Testis (tissue), 3 donors: ENCODE measurements around the gene WNT11. TPM values are rescaled to one million over a fixed set of nuclear protein-coding genes. Genes with fewer than 3 reads are reported as not detected.

Experiments used
- DNase-seq: peaks from one replicate; pipeline ENCODE4 v3.0.0-alpha.2; 2019
- H3K27ac ChIP-seq, 2 donors: fragments of 200-600 bp; sonication (generic); one replicate each; pipeline ENCODE4 v1.5.1; 2019
- H3K27me3 ChIP-seq: fragments of 200-600 bp; sonication (generic); one replicate; pipeline ENCODE4 v1.5.1; 2019
- H3K36me3 ChIP-seq: fragments of 200-600 bp; sonication (generic); one replicate; pipeline ENCODE4 v1.5.1; 2017; ENCODE audit warnings: low read depth; ENCODE audit errors: missing control alignments
- H3K4me1 ChIP-seq: fragments of 200-600 bp; sonication (generic); one replicate; pipeline ENCODE4 v1.5.1; 2019
- H3K4me3 ChIP-seq, 2 donors: fragments of 200-600 bp; sonication (generic); one replicate each; pipeline ENCODE4 v1.5.1; 2017 to 2019
- H3K9me3 ChIP-seq: fragments of 200-600 bp; sonication (generic); one replicate; pipeline ENCODE4 v1.5.1; 2017
- CTCF ChIP-seq, 3 experiments: fragments of 450-650 bp in 2 of 3; fragments of 200-600 bp in 1 of 3; sonication (generic) in 1 of 3; IDR thresholded peaks; one replicate each; pipeline ENCODE4 v1.5.1; 2016 to 2019; ENCODE audit warnings: antibody characterized with exemption in 3 of 3, mild to moderate bottlenecking in 2 of 3, moderate library complexity in 1 of 3
- POLR2A ChIP-seq: fragments of 450-650 bp; IDR thresholded peaks from one replicate; pipeline ENCODE4 v1.6.1; 2017; ENCODE audit warnings: antibody characterized with exemption, mild to moderate bottlenecking, moderate library complexity
- WGBS, 2 donors: methylation state at CpG; one replicate each; pipeline ENCODE4 v1.1.5; 2018; 5-methylcytosine and 5-hydroxymethylcytosine counted together
- intact Hi-C: fragments of 100-400 bp; cut with DNase I; formaldehyde crosslinking; loops from one replicate; pipeline ENCODE4 v1.15.1; 2023; ENCODE audit warnings: low total_unique reads
- polyA plus RNA-seq: library from polyadenylated mRNA; stranded (reverse); fragments of 350-450 nt; fragmentation: Illumina TruSeq; extraction: RNeasy Lipid Tissue Mini Kit (QIAGEN cat#74804); gene quantifications from one replicate; pipeline ENCODE4 v1.2.3, GENCODE V29; 2014; ENCODE audit warnings: low read depth, low replicate concordance; ENCODE audit not compliant: insufficient read depth
- total RNA-seq, 2 donors: library from RNA; depleted of rRNA; stranded (reverse); fragments of >200 nt; gene quantifications; one replicate each; pipeline ENCODE4 v1.2.3, GENCODE V29; 2016

The WNT11 gene
- total and polyA plus RNA-seq, 3 donors from 2014 or later = 2.7 to 4.3 (median 2.8) TPM

- intact Hi-C loops = no loop called here
- peak overlapping the region; percentile 37 to 62 for H3K4me3 ChIP-seq
- no peaks in the 10 kb centered on the region for H3K36me3 ChIP-seq
- peaks cover 28% of the 10 kb centered on the region for H3K4me1 ChIP-seq
- H3K27ac ChIP-seq = peak overlapping the region in 1 of 2 donors; percentile 1
- no peak for TF ChIP-seq POLR2A
- no peak for TF ChIP-seq CTCF (IDR thresholded peaks at IDR 0.05)
- H3K9me3 ChIP-seq = no peaks in the 10 kb centered on the region
- no peak for DNase-seq
- 1% methylated on average over 21 to 55 of the region's 61 CpGs for WGBS, 2 donors
- H3K27me3 ChIP-seq = no peaks in the 10 kb centered on the region
These were observed 3.2 kb upstream of the WNT11 start for GRCh38 chr11:76209375-76209972.

GRCh38 chr11:76208438-76209374 is 2.4 kb upstream of the WNT11 start:
- intact Hi-C loops = no loop called here
- peak overlapping the region; percentile 37 to 62 for H3K4me3 ChIP-seq
- H3K4me1 ChIP-seq = peaks cover 28% of the 10 kb centered on the region
- H3K9me3 ChIP-seq = no peaks in the 10 kb centered on the region
- H3K27ac ChIP-seq = peak overlapping the region in 1 of 2 donors; percentile 1
- 0% methylated on average over 9 to 51 of the region's 79 CpGs for WGBS, 2 donors
- no peaks in the 10 kb centered on the region for H3K27me3 ChIP-seq
- TF ChIP-seq POLR2A (no peak), CTCF (IDR thresholded peaks at IDR 0.05) (peak; percentile 77 to 89 (median 80))
- DNase-seq = peak; percentile 75
- H3K36me3 ChIP-seq = no peaks in the 10 kb centered on the region

GRCh38 chr11:76207642-76208401 is 1.5 kb upstream of the WNT11 start:
- no peaks in the 10 kb centered on the region for H3K27me3 ChIP-seq
- peak; percentile 78 to 96 (median 92) for TF ChIP-seq CTCF (IDR thresholded peaks at IDR 0.05)
- TF ChIP-seq POLR2A = no peak
- H3K4me3 ChIP-seq = peak overlapping the region; percentile 37 to 62
- no peaks in the 10 kb centered on the region for H3K36me3 ChIP-seq
- DNase-seq = peak; percentile 79
- WGBS, 2 donors = 2% methylated on average over 21 to 54 of the region's 55 CpGs
- H3K27ac ChIP-seq = no peak overlapping the region
- H3K9me3 ChIP-seq = no peaks in the 10 kb centered on the region
- peaks cover 28% of the 10 kb centered on the region for H3K4me1 ChIP-seq
- intact Hi-C loops = no loop called here

- intact Hi-C loops = no loop called here
- no peaks in the 10 kb centered on the region for H3K27me3 ChIP-seq
- TF ChIP-seq CTCF (IDR thresholded peaks at IDR 0.05) (no peak), POLR2A (no peak)
- no peak for DNase-seq
- peak overlapping the region; percentile 37 to 62 for H3K4me3 ChIP-seq
- no peak overlapping the region for H3K27ac ChIP-seq
- no peaks in the 10 kb centered on the region for H3K36me3 ChIP-seq
- no peaks in the 10 kb centered on the region for H3K9me3 ChIP-seq
- H3K4me1 ChIP-seq = peaks cover 26% of the 10 kb centered on the region
- 16 to 25% methylated on average over 5 to 15 of the region's 18 CpGs for WGBS, 2 donors
These were observed 300 bp downstream of the WNT11 start for GRCh38 chr11:76206077-76206326.
